OCI-LY3 (cell line): ENCODE results near the gene NKAIN2.

Experiments
- H2AFZ ChIP-seq: fragments of 200-600, 300-600 bp; shearing (Covaris generic); 2 replicates; pipeline ENCODE4 v1.6.0; 2014; ENCODE audit warnings: antibody characterized with exemption, low read depth, low read length
- H3K27ac ChIP-seq: fragments of 200-600, 300-600 bp; sonication (generic); 2 replicates; pipeline ENCODE4 v1.5.1; 2014; ENCODE audit warnings: mild to moderate bottlenecking, low read length, moderate library complexity, mixed read lengths
- H3K27me3 ChIP-seq: fragments of 200-600, 300-600 bp; sonication (generic); 2 replicates; pipeline ENCODE4 v1.6.1; 2014; ENCODE audit warnings: low read depth, low read length, mixed read lengths
- H3K36me3 ChIP-seq: fragments of 200-600, 300-600 bp; sonication (generic); replicated peaks from 2 replicates; pipeline ENCODE3; 2014; ENCODE audit warnings: low read depth, low read length, mixed read lengths
- H3K4me1 ChIP-seq: fragments of 300-600, 200-600 bp; sonication (generic); 2 replicates; pipeline ENCODE4 v1.6.1; 2014; ENCODE audit warnings: low read length, mixed read lengths
- H3K4me2 ChIP-seq: fragments of 200-600, 300-600 bp; sonication (generic); 2 replicates; pipeline ENCODE4 v1.6.1; 2014; ENCODE audit warnings: low read length, mixed read lengths
- H3K4me3 ChIP-seq: fragments of 300-600, 200-600 bp; sonication (generic); 2 replicates; pipeline ENCODE4 v1.5.1; 2014; ENCODE audit warnings: antibody characterized with exemption, mild to moderate bottlenecking, low read length, moderate library complexity
- H3K79me2 ChIP-seq: fragments of 300-600, 200-600 bp; shearing (Covaris generic); 2 replicates; pipeline ENCODE4 v1.6.1; 2014; ENCODE audit warnings: mild to moderate bottlenecking, low read length, mixed read lengths
- H3K9ac ChIP-seq: fragments of 300-600, 200-600 bp; shearing (Covaris generic); 2 replicates; pipeline ENCODE4 v1.6.0; 2014; ENCODE audit warnings: mild to moderate bottlenecking, low read length, moderate library complexity
- H3K9me3 ChIP-seq: fragments of 200-600, 300-600 bp; shearing (Covaris generic); 2 replicates; pipeline ENCODE4 v1.6.1; 2014; ENCODE audit warnings: low read length, mixed read lengths; ENCODE audit not compliant: insufficient read depth
- H4K20me1 ChIP-seq: fragments of 200-600, 300-600 bp; sonication (generic); 2 replicates; pipeline ENCODE4 v1.6.1; 2016; ENCODE audit warnings: low read length, mixed read lengths; ENCODE audit not compliant: insufficient read depth
- CTCF ChIP-seq: fragments of 200-600, 300-600 bp; sonication (generic); IDR thresholded peaks from 2 replicates; pipeline ENCODE4 v1.5.1; 2014; ENCODE audit warnings: antibody characterized with exemption, low read length, low read depth
- EZH2phosphoT487 ChIP-seq: fragments of 200-600 bp; shearing (Covaris generic); IDR thresholded peaks from 2 replicates; pipeline ENCODE4 v1.6.1; 2018; ENCODE audit warnings: antibody characterized with exemption, mixed run types, low read depth

NKAIN2 gene

GRCh38 chr6:124622351-124622750 lies 818.7 kb downstream of the NKAIN2 start:
- no peaks in the 10 kb centered on the region for H3K79me2 ChIP-seq
- no peak overlapping the region for H3K4me2 ChIP-seq
- no peak overlapping the region for H3K27ac ChIP-seq
- no peak overlapping the region for H2AFZ ChIP-seq
- H3K9me3 ChIP-seq: no peaks in the 10 kb centered on the region
- H4K20me1 ChIP-seq: no peaks in the 10 kb centered on the region
- no peak overlapping the region for H3K9ac ChIP-seq
- no peaks in the 10 kb centered on the region for H3K27me3 ChIP-seq
- no peak overlapping the region for H3K4me3 ChIP-seq
- no peaks in the 10 kb centered on the region for H3K36me3 ChIP-seq
- TF ChIP-seq CTCF (no peak), EZH2phosphoT487 (no peak)
- H3K4me1 ChIP-seq: no peaks in the 10 kb centered on the region

- H3K4me2 ChIP-seq: no peak overlapping the region
- H4K20me1 ChIP-seq: no peaks in the 10 kb centered on the region
- TF ChIP-seq CTCF (no peak), EZH2phosphoT487 (no peak)
Observed at GRCh38 chr6:124633655-124634054, 830.0 kb downstream of the NKAIN2 start.

GRCh38 chr6:124640432-124640831 lies 836.8 kb downstream of the NKAIN2 start:
- no peaks in the 10 kb centered on the region for H3K27me3 ChIP-seq
- H3K9ac ChIP-seq: no peak overlapping the region
- H3K36me3 ChIP-seq: no peaks in the 10 kb centered on the region
- no peaks in the 10 kb centered on the region for H3K4me1 ChIP-seq
- TF ChIP-seq EZH2phosphoT487 (no peak), CTCF (no peak)
- H3K4me2 ChIP-seq: no peak overlapping the region
- H3K4me3 ChIP-seq: no peak overlapping the region
- H3K9me3 ChIP-seq: no peaks in the 10 kb centered on the region
- H3K27ac ChIP-seq: no peak overlapping the region
- no peaks in the 10 kb centered on the region for H3K79me2 ChIP-seq
- H4K20me1 ChIP-seq: no peaks in the 10 kb centered on the region
- no peak overlapping the region for H2AFZ ChIP-seq

More at GRCh38 chr6:124633655-124634054, 830.0 kb downstream of the NKAIN2 start:
- Histone ChIP-seq H3K4me3 (no peak overlapping the region), H2AFZ (no peak overlapping the region), H3K79me2 (no peaks in the 10 kb centered on the region), H3K27me3 (no peaks in the 10 kb centered on the region), H3K27ac (no peak overlapping the region), H3K36me3 (no peaks in the 10 kb centered on the region), H3K4me1 (no peaks in the 10 kb centered on the region), H3K9me3 (no peaks in the 10 kb centered on the region), H3K9ac (no peak overlapping the region)

GRCh38 chr6:124655866-124656265 lies 852.2 kb downstream of the NKAIN2 start:
- no peaks in the 10 kb centered on the region for H3K4me1 ChIP-seq
- H3K4me2 ChIP-seq: no peak overlapping the region
- H3K4me3 ChIP-seq: no peak overlapping the region
- no peaks in the 10 kb centered on the region for H3K27me3 ChIP-seq
- H3K36me3 ChIP-seq: no peaks in the 10 kb centered on the region
- TF ChIP-seq CTCF (no peak), EZH2phosphoT487 (no peak)
- H3K9ac ChIP-seq: no peak overlapping the region
- no peak overlapping the region for H3K27ac ChIP-seq
- H3K9me3 ChIP-seq: no peaks in the 10 kb centered on the region
- H3K79me2 ChIP-seq: no peaks in the 10 kb centered on the region
- H2AFZ ChIP-seq: no peak overlapping the region
- no peaks in the 10 kb centered on the region for H4K20me1 ChIP-seq
